Activated naive CD8-positive, alpha-beta T cell treated with anti-CD3 and anti-CD28 coated beads, Interleukin-2, amount 10 ng/mL, durations not matched to agents 7 days and 5 days (primary cell): ENCODE data around the gene AFAP1L1. TPM values are rescaled to one million over a fixed set of nuclear protein-coding genes. Genes with fewer than 3 reads are reported as not detected.
A peak's percentile ranks its signal among the peaks of the same experiment; 100 is the strongest.

Experiments
- ATAC-seq: fragments of 150-1000 bp; cut with Tn5 transposase; one replicate; pipeline ENCODE4 v1.10.0; 2021; ENCODE audit warnings: low read depth, moderate library complexity
- POLR2A ChIA-PET: fragments of 350-600 bp; sonication (Branson Sonifier 250); formaldehyde crosslinking; loops from one replicate; lab custom pipeline; 2021; ENCODE audit warnings: antibody characterized with exemption; lab: Charles Lee
- DNase-seq: peaks from one replicate; pipeline ENCODE4 v3.0.0; 2021
- H3K27ac Mint-ChIP-seq: one replicate; pipeline ENCODE4 v1.8.0; 2022; ENCODE audit warnings: mild to moderate bottlenecking, mixed read lengths
- H3K27me3 Mint-ChIP-seq: one replicate; pipeline ENCODE4 v1.8.0; 2022; ENCODE audit warnings: mild to moderate bottlenecking, moderate library complexity, mixed read lengths
- H3K36me3 Mint-ChIP-seq: one replicate; pipeline ENCODE4 v1.8.0; 2021; ENCODE audit warnings: mild to moderate bottlenecking, mixed read lengths
- H3K4me1 Mint-ChIP-seq: one replicate; pipeline ENCODE4 v1.8.0; 2021; ENCODE audit warnings: mixed read lengths
- H3K4me3 Mint-ChIP-seq: one replicate; pipeline ENCODE4 v1.8.0; 2022; ENCODE audit warnings: mild to moderate bottlenecking, moderate library complexity, mixed read lengths
- H3K9me3 Mint-ChIP-seq: one replicate; pipeline ENCODE4 v1.8.0; 2021; ENCODE audit warnings: mixed read lengths
- total RNA-seq, 2 experiments: library from RNA; stranded (reverse); gene quantifications; one replicate each; pipeline ENCODE4 v1.2.3, GENCODE V29; 2021

The AFAP1L1 gene
- total RNA-seq, 2 experiments from 2014 or later: 0.09 to 0.17 TPM

DNA sequence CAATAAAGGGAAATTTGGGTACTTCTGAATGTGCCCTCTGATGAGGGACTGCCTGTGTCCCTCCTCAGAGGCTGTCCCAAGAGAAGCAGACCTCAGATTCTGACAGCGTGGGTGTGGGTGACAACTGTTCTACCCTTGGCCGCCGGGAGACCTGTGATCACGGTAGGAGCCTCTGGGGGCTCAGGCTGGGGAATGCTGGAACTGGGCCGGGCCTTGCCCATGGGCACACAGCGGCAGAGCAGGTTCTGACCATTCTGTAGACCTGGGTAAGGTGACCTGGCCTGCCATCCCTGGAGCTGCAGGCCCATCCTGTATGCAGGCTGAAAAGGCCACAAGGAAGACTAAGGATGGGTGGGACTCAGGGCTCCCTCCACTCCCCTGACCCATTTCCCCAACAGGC is 44.1 kb downstream of the AFAP1L1 start:
- Mint-ChIP-seq H3K27ac (no peak overlapping the region), H3K27me3 (no peaks in the 10 kb centered on the region), H3K4me3 (no peak overlapping the region), H3K36me3 (no peaks in the 10 kb centered on the region), H3K9me3 (no peaks in the 10 kb centered on the region), H3K4me1 (peaks cover 4% of the 10 kb centered on the region)
- ATAC-seq (no peak), DNase-seq (no peak)
- POLR2A ChIA-PET: no interaction called here

DNA sequence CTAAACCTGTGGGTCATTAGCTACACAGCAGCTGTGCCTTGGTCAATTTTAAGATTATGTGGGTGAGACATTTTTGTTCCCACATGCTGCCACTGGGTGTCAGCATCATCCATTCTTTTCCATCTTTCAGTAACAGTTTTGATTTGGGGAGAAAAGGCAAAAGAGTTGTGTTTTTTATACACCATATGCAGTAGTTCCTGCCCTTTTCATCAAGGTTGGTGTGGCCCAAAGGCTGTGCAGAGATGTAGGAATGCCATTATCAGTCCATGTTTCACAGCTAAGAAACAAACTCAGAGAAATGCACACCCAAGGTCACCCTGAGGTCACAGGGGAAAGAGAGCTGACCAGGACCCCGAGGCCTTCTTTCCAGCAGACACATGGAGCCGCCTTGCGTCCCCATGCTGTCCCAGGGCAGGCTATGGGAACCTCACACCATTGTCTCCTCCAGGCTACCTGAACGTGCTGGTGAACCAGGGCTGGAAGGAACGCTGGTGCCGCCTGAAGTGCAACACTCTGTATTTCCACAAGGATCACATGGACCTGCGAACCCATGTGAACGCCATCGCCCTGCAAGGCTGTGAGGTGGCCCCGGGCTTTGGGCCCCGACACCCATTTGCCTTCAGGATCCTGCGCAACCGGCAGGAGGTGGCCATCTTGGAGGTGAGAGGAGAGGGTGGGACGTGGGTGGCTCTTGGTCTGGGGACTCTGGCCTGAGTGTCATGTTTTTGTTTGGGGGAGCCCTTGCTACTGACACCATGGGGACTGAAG is 45.8 kb downstream of the AFAP1L1 start:
- H3K27ac Mint-ChIP-seq: peak overlapping the region; percentile 25
- no peak overlapping the region for H3K4me3 Mint-ChIP-seq
- no peaks in the 10 kb centered on the region for H3K9me3 Mint-ChIP-seq
- H3K36me3 Mint-ChIP-seq: no peaks in the 10 kb centered on the region
- ATAC-seq (no peak), DNase-seq (no peak)
- POLR2A ChIA-PET: interaction anchor here (0.7 to 1.8 kb wide), 3 partner anchors 27 to 54 kb away, joined by 3 to 7 read pairs (median 3); no protein-coding TSS in a partner anchor
- no peaks in the 10 kb centered on the region for H3K4me1 Mint-ChIP-seq
- H3K27me3 Mint-ChIP-seq: no peaks in the 10 kb centered on the region

DNA sequence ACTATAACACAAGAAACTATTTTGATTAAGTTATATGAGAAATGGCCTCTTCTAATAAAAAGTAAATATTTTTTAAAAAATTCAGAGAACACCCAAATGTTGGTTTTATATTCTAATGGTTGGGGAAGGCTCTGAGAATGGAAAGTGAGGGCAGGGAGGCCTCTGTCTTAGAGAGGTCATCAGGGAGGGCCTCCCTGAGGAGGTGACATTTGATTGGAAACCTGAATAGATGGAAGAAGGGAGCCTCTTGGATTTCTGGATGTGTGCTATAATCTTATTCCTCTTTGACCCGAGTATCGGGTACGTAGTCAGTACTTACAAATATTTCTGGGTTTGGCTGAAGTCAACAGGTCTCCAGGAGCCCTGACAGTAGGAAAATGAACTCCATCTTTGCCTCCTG is 47.5 kb downstream of the AFAP1L1 start:
- ATAC-seq (no peak), DNase-seq (no peak)
- H3K27me3 Mint-ChIP-seq: no peaks in the 10 kb centered on the region
- no peaks in the 10 kb centered on the region for H3K4me1 Mint-ChIP-seq
- H3K9me3 Mint-ChIP-seq: no peaks in the 10 kb centered on the region
- POLR2A ChIA-PET: no interaction called here
- no peaks in the 10 kb centered on the region for H3K36me3 Mint-ChIP-seq
- no peak overlapping the region for H3K4me3 Mint-ChIP-seq
- no peak overlapping the region for H3K27ac Mint-ChIP-seq

DNA sequence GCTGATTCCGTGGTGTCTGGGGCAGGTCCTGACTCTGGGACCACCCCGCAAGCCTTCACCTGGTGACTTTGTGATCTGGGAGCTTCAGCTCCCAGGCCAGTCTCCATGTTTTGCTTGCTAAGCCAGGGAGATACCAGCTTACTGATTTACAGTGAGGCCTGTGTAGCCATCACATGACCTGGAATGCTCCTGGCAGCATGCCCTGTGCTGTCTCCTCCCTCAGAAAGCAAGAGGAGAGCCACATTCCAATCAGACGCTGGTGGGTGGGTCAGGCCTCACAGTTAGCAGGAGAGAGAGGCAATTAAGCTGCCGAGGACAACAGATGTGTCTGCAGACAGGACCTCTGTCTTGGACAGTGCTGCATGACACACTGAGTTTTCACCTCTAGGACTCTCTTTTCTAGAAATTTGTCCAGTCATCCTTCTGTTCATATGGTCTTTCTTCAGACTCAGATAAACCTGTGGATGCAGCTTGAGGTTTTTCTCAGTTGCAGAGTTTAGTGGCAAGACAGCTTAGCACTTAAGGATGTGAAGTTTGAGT is 49.2 kb downstream of the AFAP1L1 start:
- ATAC-seq (no peak), DNase-seq (no peak)
- Mint-ChIP-seq H3K36me3 (no peaks in the 10 kb centered on the region), H3K4me1 (no peaks in the 10 kb centered on the region), H3K27me3 (no peaks in the 10 kb centered on the region), H3K27ac (no peak overlapping the region), H3K9me3 (no peaks in the 10 kb centered on the region), H3K4me3 (no peak overlapping the region)
- POLR2A ChIA-PET: interaction anchor here (0.7 kb wide), 1 partner anchor 24 kb away, joined by 3 read pairs; no protein-coding TSS in a partner anchor

DNA sequence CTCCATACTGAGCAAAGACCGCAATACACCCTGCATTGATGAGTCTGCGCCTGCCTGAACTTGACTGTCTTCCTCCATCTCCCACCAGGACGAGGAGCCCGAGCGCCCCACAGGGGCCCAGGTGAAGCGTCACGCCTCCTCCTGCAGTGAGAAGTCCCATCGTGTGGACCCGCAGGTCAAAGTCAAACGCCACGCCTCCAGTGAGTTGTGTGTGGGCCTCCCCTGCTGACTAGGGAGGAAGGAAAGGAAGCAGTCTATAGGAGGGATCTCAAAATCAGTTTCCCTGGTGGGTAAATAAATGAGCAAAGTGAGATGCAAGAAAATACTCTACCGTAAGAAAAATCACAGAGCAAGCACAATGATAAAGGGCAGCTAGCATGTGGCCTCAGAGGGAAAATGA is 50.9 kb downstream of the AFAP1L1 start:
- Mint-ChIP-seq H3K4me1 (no peaks in the 10 kb centered on the region), H3K27me3 (no peaks in the 10 kb centered on the region), H3K4me3 (no peak overlapping the region), H3K9me3 (no peaks in the 10 kb centered on the region), H3K27ac (no peak overlapping the region), H3K36me3 (no peaks in the 10 kb centered on the region)
- ATAC-seq (no peak), DNase-seq (no peak)
- POLR2A ChIA-PET: interaction anchor here (0.5 kb wide), 1 partner anchor 1416 kb away, joined by 3 read pairs; no protein-coding TSS in a partner anchor

DNA sequence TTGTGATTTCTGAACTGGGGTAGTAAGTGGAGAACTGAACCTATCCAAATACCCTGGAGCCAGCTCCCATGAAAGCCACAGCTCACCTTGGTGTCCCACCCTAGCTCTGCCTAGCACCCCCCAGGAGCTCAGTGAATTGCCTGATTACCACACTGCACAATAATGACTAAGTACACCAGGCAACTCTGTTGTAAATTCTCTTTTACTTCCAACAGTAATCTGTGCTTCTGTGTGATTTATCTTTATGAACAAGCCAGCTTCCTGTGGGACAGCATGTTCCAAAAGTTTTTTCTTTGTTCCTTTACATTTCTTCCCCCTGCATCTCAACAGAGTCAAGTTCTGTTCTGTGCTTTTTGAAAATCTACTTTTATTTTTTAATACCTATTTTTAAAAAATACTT is 51.6 kb downstream of the AFAP1L1 start:
- no peak overlapping the region for H3K4me3 Mint-ChIP-seq
- POLR2A ChIA-PET: interaction anchor here (0.8 kb wide), 1 partner anchor 44 kb away, joined by 3 read pairs; no protein-coding TSS in a partner anchor
- no peak for ATAC-seq
- H3K36me3 Mint-ChIP-seq: no peaks in the 10 kb centered on the region
- no peak overlapping the region for H3K27ac Mint-ChIP-seq
- H3K9me3 Mint-ChIP-seq: no peaks in the 10 kb centered on the region
- H3K27me3 Mint-ChIP-seq: no peaks in the 10 kb centered on the region
- H3K4me1 Mint-ChIP-seq: no peaks in the 10 kb centered on the region
- DNase-seq: no peak

DNA sequence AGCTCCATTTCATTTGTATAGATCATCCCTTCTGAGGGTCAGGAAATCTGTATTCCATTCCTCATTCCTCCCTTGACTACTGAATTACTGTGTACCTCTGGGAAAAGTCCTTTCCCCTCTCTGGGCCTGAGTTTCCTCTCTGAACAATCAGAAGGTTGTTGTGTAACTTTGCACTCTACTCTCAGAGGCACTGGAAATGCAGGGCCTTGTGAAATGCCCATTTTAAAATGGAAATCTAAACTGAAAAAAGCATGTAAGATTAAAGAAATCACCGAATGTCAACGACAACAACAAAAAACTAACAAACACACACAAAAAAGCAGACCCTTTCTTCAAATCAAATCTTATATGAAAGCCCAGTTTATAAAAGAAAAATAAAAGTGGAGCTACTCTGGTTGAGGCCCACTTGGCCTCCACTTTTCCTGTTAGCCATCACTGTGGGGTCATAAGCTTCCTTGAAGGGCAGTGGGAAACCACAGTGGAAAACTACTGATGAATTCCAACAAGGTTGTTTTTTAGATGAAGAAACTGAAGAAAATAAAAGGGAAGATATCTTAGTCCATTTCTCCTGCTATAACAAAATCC is 52.1 kb downstream of the AFAP1L1 start:
- Mint-ChIP-seq H3K27me3 (no peaks in the 10 kb centered on the region), H3K27ac (no peak overlapping the region), H3K4me1 (no peaks in the 10 kb centered on the region), H3K36me3 (no peaks in the 10 kb centered on the region), H3K4me3 (no peak overlapping the region), H3K9me3 (no peaks in the 10 kb centered on the region)
- no peak for DNase-seq
- ATAC-seq: no peak
- POLR2A ChIA-PET: interaction anchor here (0.8 kb wide), 1 partner anchor 43 kb away, joined by 3 read pairs; no protein-coding TSS in a partner anchor

DNA sequence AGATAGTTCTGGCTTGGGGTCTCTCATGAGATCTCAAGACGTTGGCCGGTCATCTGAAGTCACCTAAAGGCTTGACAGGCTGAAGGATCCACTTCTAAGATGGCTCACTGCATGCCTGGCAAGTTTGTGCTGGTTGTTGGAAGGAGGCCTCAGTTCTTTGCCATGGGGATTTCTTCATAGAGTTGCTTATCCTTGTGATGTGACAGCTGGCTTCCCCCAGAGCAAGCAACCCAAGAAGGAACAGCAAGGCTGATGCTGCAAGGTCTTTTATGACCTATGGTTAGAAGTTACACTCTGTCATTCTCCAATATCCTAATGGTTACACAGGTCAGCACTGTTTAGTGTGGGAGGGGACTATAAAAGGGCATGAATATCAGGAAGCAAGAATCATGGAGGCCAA is 53.0 kb downstream of the AFAP1L1 start:
- Mint-ChIP-seq H3K27me3 (no peaks in the 10 kb centered on the region), H3K4me3 (no peak overlapping the region), H3K27ac (no peak overlapping the region), H3K36me3 (no peaks in the 10 kb centered on the region), H3K9me3 (no peaks in the 10 kb centered on the region), H3K4me1 (no peaks in the 10 kb centered on the region)
- ATAC-seq: no peak
- no peak for DNase-seq
- POLR2A ChIA-PET: no interaction called here

DNA sequence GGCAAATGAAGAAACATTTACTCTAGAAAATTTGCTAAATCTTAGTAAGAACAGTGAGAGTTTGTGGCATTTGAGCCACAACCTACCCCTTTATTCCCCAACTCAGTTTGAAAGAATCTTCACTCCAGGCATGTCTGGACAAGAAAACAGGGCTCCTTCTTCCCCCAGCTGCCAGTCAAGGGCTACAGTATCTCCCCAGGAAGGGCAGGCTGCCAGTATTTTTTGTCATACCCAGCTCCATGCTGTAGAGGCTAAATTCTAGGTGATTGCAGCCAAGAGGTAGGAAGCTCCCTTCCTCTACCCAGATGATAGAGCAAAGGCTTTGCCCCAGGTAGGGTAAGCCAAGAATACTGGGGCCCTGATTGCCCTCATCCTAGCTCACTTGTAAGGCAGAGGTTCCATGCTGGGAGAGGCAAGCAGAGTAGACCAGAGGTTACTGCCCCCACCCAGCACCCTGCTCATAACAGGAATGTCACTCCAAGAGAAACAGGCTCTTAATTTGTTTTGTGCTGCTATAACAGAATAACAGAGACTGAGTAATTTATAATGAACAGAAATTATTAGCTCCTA is 53.6 kb downstream of the AFAP1L1 start:
- no peaks in the 10 kb centered on the region for H3K9me3 Mint-ChIP-seq
- no peak for DNase-seq
- H3K27ac Mint-ChIP-seq: no peak overlapping the region
- H3K4me1 Mint-ChIP-seq: no peaks in the 10 kb centered on the region
- no peaks in the 10 kb centered on the region for H3K27me3 Mint-ChIP-seq
- H3K4me3 Mint-ChIP-seq: no peak overlapping the region
- H3K36me3 Mint-ChIP-seq: no peaks in the 10 kb centered on the region
- POLR2A ChIA-PET: no interaction called here
- ATAC-seq: no peak

DNA sequence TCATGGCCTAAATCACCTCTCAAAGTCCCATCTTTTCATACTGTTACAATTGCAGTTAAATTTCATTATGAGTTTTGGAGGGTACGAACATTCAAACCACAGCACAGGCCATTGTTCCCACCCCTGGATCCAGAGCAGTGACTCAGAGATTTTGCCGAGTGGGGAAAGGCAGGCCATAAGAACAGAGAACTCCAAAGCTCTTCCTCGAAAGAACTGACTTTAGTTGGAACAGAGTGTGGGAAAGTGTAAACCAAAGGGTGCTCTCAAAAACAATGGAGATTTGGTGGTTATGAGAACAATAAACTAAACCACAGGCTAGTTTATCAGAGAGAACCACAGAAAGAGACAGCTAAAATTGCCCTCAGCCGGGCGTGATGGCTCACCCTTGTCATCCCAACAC is 54.2 kb downstream of the AFAP1L1 start:
- POLR2A ChIA-PET: no interaction called here
- ATAC-seq: no peak

DNA sequence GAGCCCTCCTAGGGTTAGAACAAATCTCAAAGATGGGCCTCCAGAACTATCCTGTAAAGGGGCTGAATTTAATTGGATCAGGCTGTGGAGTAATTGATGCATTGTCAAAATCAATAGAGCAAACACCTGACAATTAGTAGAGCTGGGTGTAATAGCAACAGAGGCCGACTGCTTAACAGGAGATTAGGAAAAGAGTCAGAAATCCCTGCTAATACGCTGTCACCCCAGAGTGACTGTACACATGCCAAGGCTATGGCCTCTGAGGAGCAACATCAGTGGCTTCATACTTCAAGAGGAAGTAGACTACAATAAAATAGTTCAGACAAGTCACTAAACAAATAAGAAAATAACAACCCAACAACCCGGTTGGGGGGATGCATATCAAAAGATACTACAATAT is 55.0 kb downstream of the AFAP1L1 start:
- no peaks in the 10 kb centered on the region for H3K9me3 Mint-ChIP-seq
- H3K36me3 Mint-ChIP-seq: no peaks in the 10 kb centered on the region
- no peaks in the 10 kb centered on the region for H3K4me1 Mint-ChIP-seq
- no peak for ATAC-seq
- no peak for DNase-seq
- H3K27me3 Mint-ChIP-seq: no peaks in the 10 kb centered on the region
- no peak overlapping the region for H3K4me3 Mint-ChIP-seq
- no peak overlapping the region for H3K27ac Mint-ChIP-seq
- POLR2A ChIA-PET: no interaction called here

More for the DNA sequence above, 54.2 kb downstream of the AFAP1L1 start:
- DNase-seq: no peak
- Mint-ChIP-seq H3K4me1 (no peaks in the 10 kb centered on the region), H3K27me3 (no peaks in the 10 kb centered on the region), H3K27ac (no peak overlapping the region), H3K36me3 (no peaks in the 10 kb centered on the region), H3K9me3 (no peaks in the 10 kb centered on the region), H3K4me3 (no peak overlapping the region)

DNA sequence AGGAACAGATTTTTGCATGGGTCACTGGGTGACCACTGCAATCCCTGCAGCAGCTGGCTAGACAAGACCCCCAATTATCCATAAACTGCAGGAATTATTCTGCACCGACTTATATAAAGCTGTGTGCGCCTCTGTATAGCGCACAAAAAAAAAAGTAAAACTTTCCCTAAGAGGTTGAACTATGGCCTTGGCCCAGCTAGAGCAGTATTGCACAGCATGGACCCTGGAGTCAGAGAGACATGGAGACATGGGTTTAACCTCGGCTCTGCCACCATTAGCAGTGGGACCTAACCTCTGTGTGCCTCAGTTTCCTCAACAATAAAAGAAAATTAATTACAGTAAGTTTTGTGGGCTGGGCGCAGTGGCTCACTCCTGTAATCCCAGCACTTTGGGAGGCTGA is 56.5 kb downstream of the AFAP1L1 start:
- Mint-ChIP-seq H3K4me1 (no peaks in the 10 kb centered on the region), H3K4me3 (no peak overlapping the region), H3K36me3 (no peaks in the 10 kb centered on the region), H3K27me3 (peaks cover 3% of the 10 kb centered on the region), H3K9me3 (no peaks in the 10 kb centered on the region), H3K27ac (no peak overlapping the region)
- DNase-seq (no peak), ATAC-seq (no peak)
- POLR2A ChIA-PET: no interaction called here

DNA sequence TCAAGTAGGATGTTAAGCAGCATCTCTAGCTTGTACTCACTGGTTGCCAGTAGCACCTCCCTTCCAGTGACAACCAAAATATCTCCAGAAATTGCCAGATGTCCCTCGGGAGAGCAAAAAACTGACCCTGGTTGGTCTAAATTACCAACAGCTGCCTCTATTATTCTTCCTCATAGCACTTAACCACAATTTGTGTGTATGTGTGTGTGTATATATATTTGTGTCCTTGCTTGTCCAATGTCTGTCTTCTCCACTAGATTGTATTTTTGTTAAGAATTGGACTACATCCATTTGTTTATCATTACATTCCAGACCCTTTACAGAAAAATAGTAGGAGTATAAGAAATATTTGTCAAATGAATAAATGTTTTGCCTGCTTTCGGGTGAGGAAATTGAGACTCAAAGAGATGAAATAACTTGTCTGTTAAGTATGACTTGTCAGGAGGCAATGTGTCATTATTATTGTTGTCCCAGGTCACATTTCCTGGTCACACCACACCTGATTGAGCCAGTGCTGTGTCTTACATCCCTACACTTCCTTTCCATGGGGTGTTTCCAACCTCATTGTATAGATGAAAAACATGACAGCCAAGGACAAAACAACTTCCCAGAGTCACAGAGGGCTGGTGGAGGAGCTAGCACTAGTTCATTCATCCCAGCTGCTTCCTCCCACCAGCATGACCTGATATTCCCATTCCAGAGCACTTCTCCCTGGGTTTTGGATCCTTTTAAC is 62.2 kb downstream of the AFAP1L1 start:
- Mint-ChIP-seq H3K4me3 (no peak overlapping the region), H3K9me3 (no peaks in the 10 kb centered on the region), H3K27me3 (peaks cover 11% of the 10 kb centered on the region), H3K4me1 (no peaks in the 10 kb centered on the region), H3K36me3 (no peaks in the 10 kb centered on the region), H3K27ac (no peak overlapping the region)
- ATAC-seq: no peak
- DNase-seq: no peak
- POLR2A ChIA-PET: interaction anchor here (1.3 kb wide), 1 partner anchor 11 kb away, joined by 3 read pairs; the partner anchor contains the start of gene GRPEL2
